ENCODE data around the gene CEP290.
"Not testable (repeated sequence)": the region's sequence is repeated elsewhere in the genome, so short reads cannot be mapped to it uniquely, and the experiment has no call there.

CEP290 gene

DNA sequence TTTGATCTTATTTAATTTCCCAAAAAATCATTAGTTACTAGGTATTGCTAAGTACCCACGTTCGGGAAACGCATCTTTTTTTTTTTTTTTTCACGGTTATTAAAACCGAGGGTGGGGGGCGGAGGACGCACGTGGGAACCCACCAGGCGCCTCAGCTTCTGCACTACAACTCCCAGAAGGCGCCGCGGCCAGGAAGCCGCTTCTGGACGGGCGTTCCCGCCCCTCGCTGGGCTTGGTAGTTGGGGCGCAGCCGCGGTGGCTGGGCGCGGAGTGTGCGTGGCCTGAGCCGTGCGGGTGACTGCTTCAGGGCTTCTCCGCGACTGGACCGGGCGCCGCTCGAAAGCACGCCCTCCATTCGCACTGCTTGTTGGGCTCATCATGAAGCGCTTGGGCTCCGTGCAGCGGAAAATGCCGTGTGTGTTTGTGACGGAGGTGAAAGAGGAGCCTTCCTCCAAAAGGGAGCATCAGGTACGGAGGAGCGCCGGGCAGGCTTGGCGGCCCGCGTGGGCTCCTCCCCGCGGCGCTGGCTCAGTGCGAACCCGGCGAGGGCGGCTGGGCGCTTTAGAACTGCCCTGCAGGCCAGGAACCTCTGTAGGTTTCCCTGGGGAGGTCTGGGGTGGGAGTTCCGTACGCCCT, 106.5 kb downstream of the CEP290 start:
- no peak for DNase-seq

GRCh38 chr12:88031161-88031560, 110.7 kb downstream of the CEP290 start:
- not testable (repeated sequence) for DNase-seq

DNA sequence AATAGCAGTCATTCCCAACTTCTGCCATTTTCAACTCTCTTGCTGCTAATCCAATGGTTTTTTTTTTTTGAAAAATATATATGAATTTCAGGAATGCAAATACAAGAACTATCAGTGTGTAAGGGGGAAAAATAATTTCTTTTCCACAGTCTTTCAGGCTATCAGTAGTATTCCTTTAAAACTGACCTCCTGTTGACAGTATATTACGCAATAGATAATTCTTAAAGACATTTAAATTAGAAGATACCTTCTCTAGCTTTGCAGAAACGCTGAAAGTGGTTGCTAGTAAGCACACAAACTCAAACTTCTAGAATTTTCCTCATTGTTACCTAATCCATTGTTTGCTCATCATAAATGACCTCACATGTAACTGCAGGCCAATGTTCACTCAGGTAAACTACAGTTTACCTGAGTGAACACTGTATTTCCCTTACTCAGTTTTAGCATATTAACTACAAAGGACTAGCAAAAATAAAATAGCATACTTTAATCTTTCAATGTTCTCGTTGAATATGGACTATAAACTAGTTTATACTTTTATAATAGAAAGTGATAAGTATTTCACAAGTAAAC, 112.7 kb downstream of the CEP290 start, which contains the start of gene C12orf50:
Gene C12orf50, minus strand, starts transcription at position 309 of the 573 bp plus-strand sequence. CDS start 2,439 bp downstream, outside the sequence.
- DNase-seq, result no peak

DNA sequence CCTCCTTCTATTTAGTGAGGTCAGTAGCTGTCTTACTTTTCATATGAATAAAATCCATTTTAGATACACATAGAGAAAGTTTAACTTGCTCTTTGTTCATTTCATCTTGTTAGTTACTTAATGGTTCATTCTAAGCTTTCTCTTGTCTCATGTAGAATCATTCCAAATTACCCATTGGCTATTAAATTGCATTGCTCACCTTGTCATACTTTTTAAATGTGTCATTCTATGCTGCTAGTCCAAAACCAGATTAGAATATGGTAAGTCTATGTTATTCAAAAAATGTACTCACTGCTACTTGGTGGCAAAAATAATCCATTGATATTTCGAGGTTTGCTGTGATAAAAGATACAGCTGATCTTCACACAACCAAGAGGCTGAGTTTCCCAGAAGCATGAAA, 115.7 kb downstream of the CEP290 start:
- DNase-seq, result no peak

- DNase-seq, result no peak
Measured at GRCh38 chr12:88017964-88018363, 123.9 kb downstream of the CEP290 start.

DNA sequence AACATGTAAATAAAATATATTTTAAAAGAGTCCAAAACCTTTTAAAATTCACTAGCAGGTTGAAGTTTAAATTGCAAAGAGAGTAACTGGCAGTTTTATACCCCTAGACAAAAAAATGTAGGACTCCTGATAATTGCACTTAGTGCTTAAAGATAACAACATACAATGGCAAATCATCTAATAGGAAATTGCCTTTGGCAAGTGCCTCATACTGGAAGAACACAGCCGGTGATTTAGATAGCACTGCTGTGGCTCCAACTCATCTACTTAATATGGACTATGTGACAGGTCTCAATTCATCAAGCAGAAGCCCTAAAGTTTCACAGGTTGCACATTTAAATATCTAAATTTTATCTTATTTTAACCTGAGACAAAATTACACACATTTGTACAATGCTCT, 126.1 kb downstream of the CEP290 start:
- DNase-seq, result no peak

DNA sequence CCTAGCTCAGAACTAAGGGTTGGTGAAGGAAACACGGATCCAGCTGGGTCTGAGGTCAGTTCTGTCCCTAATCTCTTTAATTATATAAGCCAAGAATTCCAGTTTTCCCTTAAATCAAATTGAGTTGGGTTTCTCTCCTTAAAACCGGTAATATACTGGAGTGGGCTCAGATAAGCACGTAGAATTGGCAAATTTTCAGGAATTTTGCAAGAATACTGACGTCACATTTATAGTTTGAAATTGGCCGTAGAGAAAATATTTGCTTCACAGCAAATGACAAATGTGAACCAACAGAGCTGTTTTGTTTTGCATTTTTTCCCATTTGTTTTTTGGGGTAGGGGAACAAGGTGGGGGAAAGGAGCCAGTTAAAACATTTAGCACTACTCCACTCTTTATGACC, 130.1 kb downstream of the CEP290 start:
- no peak for DNase-seq

- DNase-seq, result no peak
Measured at GRCh38 chr12:88006351-88006750, 135.5 kb downstream of the CEP290 start.

DNA sequence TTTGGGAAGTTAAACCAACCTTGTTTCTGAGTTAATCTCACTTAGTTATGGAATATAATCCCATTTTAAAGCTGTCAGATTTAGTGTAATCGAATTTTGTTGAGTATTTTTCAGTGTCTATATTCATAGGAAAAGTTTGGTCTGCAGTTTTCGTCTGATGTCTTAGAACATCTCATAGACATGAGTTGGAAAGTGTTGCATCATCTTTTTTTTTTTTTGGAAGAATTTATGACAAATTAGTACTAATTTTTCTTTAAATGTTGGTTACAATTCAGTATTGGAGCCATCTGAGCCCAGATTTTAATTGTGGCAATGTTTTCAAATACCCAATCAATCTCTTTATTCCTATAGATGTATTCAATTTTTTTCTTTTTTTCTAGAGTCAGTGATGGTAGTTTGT, 140.6 kb downstream of the CEP290 start:
- DNase-seq, result no peak

Data from cortex of kidney (tissue), 1 donor.